Activated CD4-positive, alpha-beta T cell treated with anti-CD3 and anti-CD28 coated beads, Interleukin-2, Interleukin-6, amounts not matched to agents 100 ng/mL and 50 ng/mL, durations not matched to agents 16 hours and 8 hours (primary cell): ENCODE measurements around the gene CYSTM1.

Source experiments
- DNase-seq: peaks from one replicate; pipeline ENCODE4 v3.0.0-alpha.2; 2020

Gene CYSTM1

GRCh38 chr5:140261403-140262171 lies 86.6 kb downstream of the CYSTM1 start:
- peak; percentile 50 for DNase-seq

- no peak for DNase-seq
Measured at GRCh38 chr5:140262221-140262620, 87.2 kb downstream of the CYSTM1 start.

DNA sequence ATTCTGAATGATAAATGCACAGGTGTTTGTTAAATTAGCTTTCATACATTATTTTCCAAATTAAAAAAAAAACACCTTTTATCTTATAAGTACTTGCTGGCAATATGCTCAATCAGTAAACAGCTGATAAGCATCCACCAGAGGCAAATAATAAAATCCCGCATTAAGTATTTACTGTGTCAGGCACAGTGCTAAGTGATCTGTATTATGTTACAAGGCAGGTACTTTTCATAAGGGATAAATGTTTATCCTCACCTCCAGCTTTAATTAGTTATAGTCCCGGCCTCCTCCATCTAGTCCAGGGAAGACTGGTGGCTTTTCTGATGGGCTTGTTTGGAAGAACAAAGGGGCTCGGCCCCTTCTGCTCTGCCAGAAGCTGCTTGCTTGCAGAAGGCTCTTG lies 87.9 kb downstream of the CYSTM1 start:
- DNase-seq, result no peak

GRCh38 chr5:140265845-140266244 lies 90.9 kb downstream of the CYSTM1 start:
- DNase-seq, result no peak

DNA sequence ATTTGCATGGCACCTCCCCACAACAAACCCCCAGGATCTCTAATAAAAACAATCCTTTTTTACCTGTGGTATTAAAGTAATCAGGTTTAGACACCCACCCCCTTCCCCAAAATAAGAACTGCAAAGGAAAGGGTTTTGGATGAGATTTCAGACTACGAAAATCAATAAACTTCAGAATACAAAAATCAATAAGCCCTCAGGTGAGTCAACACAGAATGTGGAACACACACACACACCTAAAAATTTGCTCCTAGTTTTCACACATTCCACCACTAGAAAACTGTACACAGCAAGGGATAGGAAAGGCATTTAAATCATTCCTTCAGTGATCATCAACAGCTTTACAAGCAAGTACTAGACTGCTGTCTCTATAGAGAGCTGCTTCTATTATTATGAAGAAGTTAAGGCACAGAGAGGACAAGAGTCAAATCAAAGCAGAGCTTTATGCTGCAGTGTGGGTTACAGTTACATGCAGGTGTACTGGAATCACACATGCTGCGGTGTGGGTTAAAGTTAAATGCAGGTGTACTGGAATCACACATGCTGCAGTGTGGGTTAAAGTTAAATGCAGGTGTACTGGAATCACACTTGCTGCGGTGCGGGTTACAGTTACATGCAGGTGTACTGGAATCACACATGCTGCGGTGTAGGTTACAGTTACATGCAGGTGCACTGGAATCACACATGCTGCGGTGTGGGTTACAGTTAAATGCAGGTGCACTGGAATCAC lies 91.6 kb downstream of the CYSTM1 start:
- no peak for DNase-seq

DNA sequence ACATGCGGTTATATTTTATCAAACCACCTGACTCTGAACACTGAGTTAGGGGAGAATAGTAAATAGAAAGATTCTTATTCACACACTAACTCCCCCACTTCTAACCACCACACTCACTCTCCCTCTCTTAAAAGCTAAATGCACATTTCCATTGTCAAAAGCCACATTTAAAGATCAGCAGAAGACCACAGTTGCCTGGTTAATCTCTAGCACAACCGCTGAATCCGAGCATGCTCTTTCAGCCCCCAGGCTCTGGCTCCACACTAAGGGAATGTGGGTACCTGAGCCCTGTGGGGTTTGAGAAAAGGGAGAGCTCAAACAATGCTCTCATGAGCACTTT lies 92.2 kb downstream of the CYSTM1 start:
- no peak for DNase-seq

GRCh38 chr5:140267559-140268018 lies 92.6 kb downstream of the CYSTM1 start:
- DNase-seq, result no peak

DNA sequence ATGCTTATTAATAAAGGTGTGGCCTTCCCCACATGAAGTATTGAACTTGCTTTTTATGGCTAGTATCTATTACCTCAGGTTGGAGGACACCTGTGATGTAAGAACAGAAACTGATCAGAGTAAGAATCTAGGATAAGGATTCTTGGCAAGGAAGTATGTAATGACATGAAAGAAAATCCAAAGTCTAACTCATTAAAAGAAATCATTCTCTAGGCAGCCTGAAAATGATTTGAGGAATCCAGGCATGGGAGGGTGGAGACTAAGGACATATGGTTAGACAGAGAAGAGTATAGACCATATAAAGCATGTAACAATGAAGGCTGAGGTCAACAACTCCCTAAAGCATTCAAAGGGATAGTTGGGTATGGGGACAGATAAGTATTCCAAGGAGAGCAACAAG lies 95.0 kb downstream of the CYSTM1 start:
- DNase-seq, result no peak

GRCh38 chr5:140273401-140273877 lies 98.5 kb downstream of the CYSTM1 start:
- no peak for DNase-seq

GRCh38 chr5:140275837-140276236 lies 100.8 kb downstream of the CYSTM1 start:
- DNase-seq, result no peak

GRCh38 chr5:140282266-140282665 lies 107.3 kb downstream of the CYSTM1 start:
- no peak for DNase-seq

GRCh38 chr5:140284013-140284412 lies 109.0 kb downstream of the CYSTM1 start:
- DNase-seq, result no peak

GRCh38 chr5:140286424-140286823 lies 111.4 kb downstream of the CYSTM1 start:
- DNase-seq, result no peak

DNA sequence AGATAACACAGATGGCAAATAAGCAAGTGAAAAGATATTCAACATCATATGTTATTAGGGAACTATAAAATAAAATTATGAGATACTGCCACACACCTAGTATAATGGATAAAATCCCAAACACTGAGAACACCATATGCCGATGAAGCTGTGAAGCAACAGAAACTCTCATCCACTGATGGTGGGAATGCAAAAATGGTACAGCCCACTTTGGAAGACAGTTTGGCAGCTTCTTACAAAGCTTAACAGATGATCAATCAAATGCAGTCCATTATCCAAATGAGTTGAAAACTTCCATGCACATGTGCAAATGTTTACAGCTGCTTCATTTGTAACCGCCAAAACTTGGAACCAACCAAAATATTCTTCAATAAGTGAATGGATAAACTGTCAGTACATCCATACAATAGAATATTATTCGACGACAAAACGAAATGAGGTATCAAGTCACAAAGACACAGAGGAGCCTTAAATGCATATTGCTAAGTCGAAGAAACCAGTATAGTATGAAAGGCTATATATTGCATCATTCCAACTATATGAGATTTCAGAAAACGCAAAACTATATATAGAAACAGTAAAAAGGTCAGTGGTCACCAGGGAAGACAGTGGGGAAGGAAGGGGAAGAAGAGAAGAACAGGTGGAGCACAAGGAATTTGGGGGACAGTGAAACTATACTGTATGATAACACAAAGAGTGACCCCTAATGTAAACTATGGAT lies 113.0 kb downstream of the CYSTM1 start:
- DNase-seq, result no peak

GRCh38 chr5:140292212-140293036 lies 117.4 kb downstream of the CYSTM1 start:
- no peak for DNase-seq
